K562 (cell line): Measurements from ENCODE around the gene AVPR1B. TPM values are rescaled to one million over a fixed set of nuclear protein-coding genes. Genes with fewer than 3 reads are reported as not detected.
A peak's percentile ranks its signal among the peaks of the same experiment; 100 is the strongest.

Experiments
- ATAC-seq: fragments of 200-7000 bp; cut with Tn5 transposase; 3 replicates; pipeline ENCODE4 v1.9.1; 2020; ENCODE audit warnings: moderate library complexity
- BruUV-seq: library from RNA; stranded (reverse); fragments of 400-500 nt; replicated peaks from 2 replicates; lab custom pipeline; 2021; lab: Mats Ljungman, UMichigan
- CTCF ChIA-PET: fragments of 300-600 bp; formaldehyde crosslinking; extraction: SDS; loops from one replicate; lab custom pipeline; 2021; ENCODE audit warnings: low intra/inter-chr PET ratio; lab: Yijun Ruan, JAX
- POLR2A ChIA-PET: fragments of 300-600, 350-650 bp; sonication (Branson Sonifier 250); formaldehyde crosslinking; extraction: SDS; loops from one replicate; lab custom pipeline; 2021; ENCODE audit warnings: antibody characterized with exemption, inconsistent platforms; lab: Yijun Ruan, JAX
- DNase-seq, 4 experiments: peaks; one replicate each; pipeline versions ENCODE4 v3.0.0 to v3.0.0-alpha.2; 2011 to 2018; ENCODE audit warnings: low spot score in 3 of 4, mixed read lengths in 3 of 4; ENCODE audit errors: extremely low read depth in 1 of 4
- FAIRE-seq: peaks from 2 replicates; lab custom pipeline; 2011; peaks lifted over from hg19 to GRCh38; lab: Jason Lieb, UNC
- H2AFZ ChIP-seq: 2 replicates; pipeline ENCODE4 v1.6.0; 2011; ENCODE audit warnings: low read depth, low read length, control low read depth, inconsistent platforms
- H3K27ac ChIP-seq: fragments of 200-600 bp; 3 replicates; pipeline ENCODE4 v1.8.0; 2011; ENCODE audit warnings: low read depth, mild to moderate bottlenecking, control low read depth, inconsistent platforms, low read length, moderate library complexity, mixed read lengths; ENCODE audit errors: extremely low read depth
- H3K27me3 ChIP-seq, 2 experiments: fragments of 300-600 bp in 1 of 2; 2 replicates in 1 of 2; 3 replicates in 1 of 2; pipeline versions ENCODE4 v1.6.0 to v1.8.0; 2011; ENCODE audit warnings: inconsistent platforms in 2 of 2, low read length in 2 of 2, mild to moderate bottlenecking in 1 of 2, mixed read lengths in 1 of 2, moderate library complexity in 1 of 2; ENCODE audit not compliant: control insufficient read depth in 2 of 2, insufficient read depth in 2 of 2
- H3K36me3 ChIP-seq: fragments of 300-600 bp; 3 replicates; pipeline ENCODE4 v1.8.0; 2011; ENCODE audit warnings: mild to moderate bottlenecking, low read length, inconsistent platforms; ENCODE audit not compliant: control insufficient read depth, insufficient read depth
- H3K4me1 ChIP-seq, 2 experiments: fragments of 200-600 bp in 1 of 2; replicated peaks in 1 of 2; 2 replicates in 1 of 2; 3 replicates in 1 of 2; pipeline versions ENCODE4 v1.5.1 to v1.8.0; 2011; ENCODE audit warnings: inconsistent platforms in 2 of 2, low read length in 2 of 2, mild to moderate bottlenecking in 1 of 2, mixed read lengths in 1 of 2, moderate library complexity in 1 of 2; ENCODE audit not compliant: control insufficient read depth in 2 of 2, insufficient read depth in 2 of 2
- H3K4me2 ChIP-seq: 2 replicates; pipeline ENCODE4 v1.6.1; 2011; ENCODE audit warnings: low read length, control low read depth, inconsistent platforms, mixed read lengths; ENCODE audit not compliant: insufficient read depth
- H3K4me3 ChIP-seq: fragments of 200-600 bp; sonication (generic), shearing (Covaris generic); 2 replicates; pipeline ENCODE4 v1.5.1; 2016; ENCODE audit warnings: control low read depth, inconsistent platforms
- H3K79me2 ChIP-seq: fragments of 200-600 bp; 3 replicates; pipeline ENCODE4 v1.8.0; 2011; ENCODE audit warnings: low read length, inconsistent platforms; ENCODE audit not compliant: control insufficient read depth, insufficient read depth
- H3K9ac ChIP-seq, 2 experiments: 2 replicates each; pipeline versions ENCODE4 v1.6.0 to v1.6.1; 2011; ENCODE audit warnings: low read depth in 2 of 2, low read length in 2 of 2, control low read depth in 1 of 2, inconsistent platforms in 1 of 2, mild to moderate bottlenecking in 1 of 2, mixed read lengths in 1 of 2; ENCODE audit not compliant: insufficient read depth in 1 of 2
- H3K9me1 ChIP-seq: one replicate; pipeline ENCODE4 v1.6.0; 2011; ENCODE audit warnings: inconsistent platforms, mild to moderate bottlenecking, low read length, moderate library complexity; ENCODE audit not compliant: control insufficient read depth, insufficient read depth
- H3K9me3 ChIP-seq: replicated peaks from 2 replicates; pipeline ENCODE4 v1.5.1; 2011; ENCODE audit warnings: low read depth, low read length, inconsistent platforms; ENCODE audit not compliant: control insufficient read depth, insufficient read depth
- H4K20me1 ChIP-seq: replicated peaks from 2 replicates; pipeline ENCODE4 v1.6.1; 2011; ENCODE audit warnings: low read length, inconsistent platforms, mixed read lengths; ENCODE audit not compliant: control insufficient read depth, insufficient read depth
- CBFA2T2 ChIP-seq: fragments of 450-650 bp; conservative IDR thresholded peaks from 2 replicates; pipeline ENCODE4 v1.6.1; 2017; ENCODE audit warnings: mild to moderate bottlenecking
- CC2D1A ChIP-seq: fragments of 450-650 bp; IDR thresholded peaks from 2 replicates; pipeline ENCODE4 v1.6.1; 2017; ENCODE audit warnings: mild to moderate bottlenecking
- CLOCK ChIP-seq: fragments of 250-450 bp; sonication (Bioruptor Pico); IDR thresholded peaks from 2 replicates; pipeline ENCODE4 v1.4.0; 2020; ENCODE audit warnings: mild to moderate bottlenecking, moderate library complexity, borderline replicate concordance
- FOS ChIP-seq: IDR thresholded peaks from 3 replicates; pipeline ENCODE4 v1.6.1; 2011; ENCODE audit not compliant: insufficient read length; ENCODE audit errors: extremely low read depth
- GATAD2A ChIP-seq: fragments of 450-650 bp; IDR thresholded peaks from 2 replicates; pipeline ENCODE4 v1.6.1; 2017
- WGBS: fragments of 100-300 bp; shearing (Covaris generic); methylation state at CpG from one replicate; pipeline ENCODE4 v1.1.6; 2016; ENCODE audit warnings: low coverage, mixed read lengths; ENCODE audit not compliant: insufficient coverage; ENCODE audit errors: missing lambda C conversion rate; 5-methylcytosine and 5-hydroxymethylcytosine counted together
- in situ Hi-C: fragments of 300-500 bp; cut with MboI; formaldehyde crosslinking; loops from 4 replicates; pipeline ENCODE4 v1.15.0; 2018; ENCODE audit warnings: inconsistent platforms, mixed read lengths
- intact Hi-C: fragments of 100-400 bp; cut with micrococcal nuclease; formaldehyde crosslinking; loops from 2 replicates; pipeline ENCODE4 v1.14.2; 2022
- polyA plus RNA-seq, 8 experiments: library from polyadenylated mRNA; depleted of rRNA in 4 of 8; stranded (reverse) in 5 of 8; unstranded in 3 of 8; fragments of >200 nt; fragmentation: Nextera tagmentation in 2 of 8; fragmentation: Illumina TruSeq in 1 of 8; extraction: Ambion mirVana in 2 of 8; extraction: Trizol in 1 of 8; gene quantifications; 2 replicates each; pipeline versions ENCODE4 v1.2.1 to v1.2.3, GENCODE V29; 2011 to 2014; ENCODE audit warnings: inconsistent platforms in 1 of 8, missing spikeins in 1 of 8
- total RNA-seq, 7 experiments: library from RNA; depleted of rRNA in 6 of 7; stranded (reverse); fragments of >200 nt in 6 of 7; fragmentation: Illumina TruSeq in 2 of 7; extraction: Trizol in 2 of 7; gene quantifications; 2 replicates each; pipeline versions ENCODE4 v1.2.1 to v1.2.3, GENCODE V29; 2011 to 2021; ENCODE audit warnings: low replicate concordance in 1 of 7

Gene AVPR1B
- total and polyA plus RNA-seq, 9 of the 15 experiments (the other 6 are each of a cell fraction or from before 2014, with no cell fraction given) = not detected

- peak; percentile 88 for TF ChIP-seq CBFA2T2
- TF ChIP-seq CLOCK (CRISPR knock-in tag) = no peak
- TF ChIP-seq, all 486 proteins: peak for 101
These were observed 42.3 kb downstream of the AVPR1B start (continued) for GRCh38 chr1:206074839-206075238.

GRCh38 chr1:206070627-206071304, 46.4 kb downstream of the AVPR1B start:
- DNase-seq (no peak), ATAC-seq (no peak), FAIRE-seq (no peak)
- intact Hi-C loops (no loop called here), in situ Hi-C loops (no loop called here)
- H3K9ac ChIP-seq = no peak overlapping the region
- 0 out of 2 replicates have a peak, but pooled peaks cover 7% of the 10 kb centered on the region for H4K20me1 ChIP-seq
- CTCF ChIA-PET = no interaction called here
- H2AFZ ChIP-seq = no peak overlapping the region
- H3K4me3 ChIP-seq = no peak overlapping the region
- no peak overlapping the region for H3K27ac ChIP-seq
- peaks cover 6 to 21% of the 10 kb centered on the region in 2 experiments; a peak in 4 of 5 replicates for H3K4me1 ChIP-seq
- TF ChIP-seq GATAD2A (no peak), FOS (no peak), CC2D1A (no peak)
- POLR2A ChIA-PET = interaction anchor here (0.7 kb wide), 1 partner anchor 447 kb away, joined by 3 read pairs; no protein-coding TSS in a partner anchor
- no peak overlapping the region for H3K4me2 ChIP-seq
- no TSS peak for BruUV-seq
- peaks cover 24 to 32% of the 10 kb centered on the region in 2 experiments; a peak in 4 of 5 replicates for H3K27me3 ChIP-seq
- no peaks in the 10 kb centered on the region for H3K79me2 ChIP-seq
- H3K9me1 ChIP-seq = no peaks in the 10 kb centered on the region
- H3K36me3 ChIP-seq = no peaks in the 10 kb centered on the region
- H3K9me3 ChIP-seq = no peaks in the 10 kb centered on the region
- WGBS = 6% methylated on average over 9 of the region's 9 CpGs
